ENCODE data around the gene ANXA4. TPM values are rescaled to one million over a fixed set of nuclear protein-coding genes. Genes with fewer than 3 reads are reported as not detected.
A peak's percentile ranks its signal among the peaks of the same experiment; 100 is the strongest.
"Not testable (repeated sequence)": the region's sequence is repeated elsewhere in the genome, so short reads cannot be mapped to it uniquely, and the experiment has no call there.

ANXA4 gene
- total and polyA plus RNA-seq, 2 of the 13 experiments (the other 11 are each of a cell fraction or from before 2014, with no cell fraction given): 155 to 168 TPM

DNA sequence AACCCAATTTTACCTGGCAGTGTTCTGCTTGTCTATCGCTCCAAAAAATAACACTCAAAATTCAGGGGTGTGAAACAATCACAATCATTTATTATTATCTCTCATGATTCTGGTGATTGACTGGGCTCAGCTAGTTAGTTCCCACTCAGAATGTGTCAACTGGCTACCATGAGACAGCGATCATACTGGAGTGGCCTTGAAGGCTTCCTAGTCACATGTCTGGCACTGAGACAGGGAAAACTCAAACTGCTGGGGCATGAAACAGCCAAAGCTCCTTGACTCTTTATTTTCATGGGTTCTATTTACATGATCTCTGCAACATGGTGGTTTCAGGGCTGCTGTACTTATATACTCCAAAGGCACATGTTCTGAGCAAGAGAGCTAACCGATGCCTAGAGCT is 6.2 kb upstream of the ANXA4 start:
- H3K27me3 ChIP-seq (ENCODE audit: control insufficient read depth in 1 of 2, insufficient read depth in 2 of 2, low read length in 2 of 2): no peaks in the 10 kb centered on the region
- no peak for DNase-seq (ENCODE audit: low spot score)
- H3K9ac ChIP-seq (ENCODE audit: insufficient read depth, low read depth, low read length): no peak overlapping the region
- 94% methylated on average over 3 of the region's 3 CpGs for WGBS (ENCODE audit: low lambda C conversion rate)
- intact Hi-C loops (cut with micrococcal nuclease; ENCODE audit: unreplicated experiment) (no loop called here), in situ Hi-C loops (cut with HindIII; ENCODE audit: extremely low pct_ligation_motif_present, low pct_unique_long_range_greater_than_20kb) (no loop called here)
- TF ChIP-seq, protein P1, sequence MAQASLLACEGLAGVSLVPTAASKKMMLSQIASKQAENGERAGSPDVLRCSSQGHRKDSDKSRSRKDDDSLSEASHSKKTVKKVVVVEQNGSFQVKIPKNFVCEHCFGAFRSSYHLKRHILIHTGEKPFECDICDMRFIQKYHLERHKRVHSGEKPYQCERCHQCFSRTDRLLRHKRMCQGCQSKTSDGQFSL (CRISPR knock-in tag; IDR thresholded peaks at IDR 0.05): no peak
- TF ChIP-seq THYN1 (CRISPR knock-in tag; IDR thresholded peaks at IDR 0.05; ENCODE audit: borderline replicate concordance, low read depth) (no peak), ZNF724P (CRISPR knock-in tag; IDR thresholded peaks at IDR 0.05; ENCODE audit: borderline replicate concordance) (no peak), RBFOX2 (IDR thresholded peaks at IDR 0.05; ENCODE audit: low read depth, low read length) (no peak), ZNF44 (CRISPR knock-in tag; IDR thresholded peaks at IDR 0.05) (no peak), POGZ (CRISPR knock-in tag; IDR thresholded peaks at IDR 0.05) (no peak), ZNF792 (CRISPR knock-in tag; IDR thresholded peaks at IDR 0.05) (no peak), REL (CRISPR knock-in tag; conservative IDR thresholded peaks at IDR 0.05) (no peak), NCOA1 (CRISPR knock-in tag; IDR thresholded peaks at IDR 0.05) (no peak), ZNF891 (CRISPR knock-in tag; IDR thresholded peaks at IDR 0.05) (no peak)
- TF ChIP-seq, protein P2, sequence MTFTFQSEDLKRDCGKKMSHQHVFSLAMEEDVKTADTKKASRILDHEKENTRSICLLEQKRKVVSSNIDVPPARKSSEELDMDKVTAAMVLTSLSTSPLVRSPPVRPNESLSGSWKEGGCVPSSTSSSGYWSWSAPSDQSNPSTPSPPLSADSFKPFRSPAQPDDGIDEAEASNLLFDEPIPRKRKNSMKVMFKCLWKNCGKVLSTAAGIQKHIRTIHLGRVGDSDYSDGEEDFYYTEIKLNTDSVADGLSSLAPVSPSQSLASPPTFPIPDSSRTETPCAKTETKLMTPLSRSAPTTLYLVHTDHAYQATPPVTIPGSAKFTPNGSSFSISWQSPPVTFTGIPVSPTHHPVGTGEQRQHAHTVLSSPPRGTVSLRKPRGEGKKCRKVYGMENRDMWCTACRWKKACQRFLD (CRISPR knock-in tag; IDR thresholded peaks at IDR 0.05; ENCODE audit: borderline replicate concordance): no peak
- TF ChIP-seq, protein P3, sequence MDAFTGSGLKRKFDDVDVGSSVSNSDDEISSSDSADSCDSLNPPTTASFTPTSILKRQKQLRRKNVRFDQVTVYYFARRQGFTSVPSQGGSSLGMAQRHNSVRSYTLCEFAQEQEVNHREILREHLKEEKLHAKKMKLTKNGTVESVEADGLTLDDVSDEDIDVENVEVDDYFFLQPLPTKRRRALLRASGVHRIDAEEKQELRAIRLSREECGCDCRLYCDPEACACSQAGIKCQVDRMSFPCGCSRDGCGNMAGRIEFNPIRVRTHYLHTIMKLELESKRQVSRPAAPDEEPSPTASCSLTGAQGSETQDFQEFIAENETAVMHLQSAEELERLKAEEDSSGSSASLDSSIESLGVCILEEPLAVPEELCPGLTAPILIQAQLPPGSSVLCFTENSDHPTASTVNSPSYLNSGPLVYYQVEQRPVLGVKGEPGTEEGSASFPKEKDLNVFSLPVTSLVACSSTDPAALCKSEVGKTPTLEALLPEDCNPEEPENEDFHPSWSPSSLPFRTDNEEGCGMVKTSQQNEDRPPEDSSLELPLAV (CRISPR knock-in tag; conservative IDR thresholded peaks at IDR 0.05; ENCODE audit: low read depth): no peak
- TF ChIP-seq, protein P4, sequence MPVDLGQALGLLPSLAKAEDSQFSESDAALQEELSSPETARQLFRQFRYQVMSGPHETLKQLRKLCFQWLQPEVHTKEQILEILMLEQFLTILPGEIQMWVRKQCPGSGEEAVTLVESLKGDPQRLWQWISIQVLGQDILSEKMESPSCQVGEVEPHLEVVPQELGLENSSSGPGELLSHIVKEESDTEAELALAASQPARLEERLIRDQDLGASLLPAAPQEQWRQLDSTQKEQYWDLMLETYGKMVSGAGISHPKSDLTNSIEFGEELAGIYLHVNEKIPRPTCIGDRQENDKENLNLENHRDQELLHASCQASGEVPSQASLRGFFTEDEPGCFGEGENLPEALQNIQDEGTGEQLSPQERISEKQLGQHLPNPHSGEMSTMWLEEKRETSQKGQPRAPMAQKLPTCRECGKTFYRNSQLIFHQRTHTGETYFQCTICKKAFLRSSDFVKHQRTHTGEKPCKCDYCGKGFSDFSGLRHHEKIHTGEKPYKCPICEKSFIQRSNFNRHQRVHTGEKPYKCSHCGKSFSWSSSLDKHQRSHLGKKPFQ (CRISPR knock-in tag; IDR thresholded peaks at IDR 0.05; ENCODE audit: insufficient replicate concordance): no peak
- FAIRE-seq: no peak
- H3K36me3 ChIP-seq (replicated peaks in 1 of 2; ENCODE audit: control insufficient read depth in 1 of 2, insufficient read depth in 2 of 2, low read length in 2 of 2): no peaks in the 10 kb centered on the region
- no peaks in the 10 kb centered on the region for H3K9me3 ChIP-seq (ENCODE audit: low read length)
- no TSS peak for BruUV-seq (replicated peaks)
- no peak for ATAC-seq
- ChIA-PET POLR2A (interaction anchor here (1.1 to 3.4 kb wide), 2 partner anchors 9 to 46 kb away, joined by 5 to 10 read pairs; no protein-coding TSS in a partner anchor), CTCF (ENCODE audit: low intra/inter-chr PET ratio, low total read pairs) (interaction anchor here (0.9 kb wide), 1 partner anchor 81 kb away, joined by 3 read pairs; no protein-coding TSS in a partner anchor)
- peaks cover 54% of the 10 kb centered on the region for H3K4me1 ChIP-seq (ENCODE audit: insufficient read depth, low read length)
- no peak overlapping the region for H3K4me2 ChIP-seq (ENCODE audit: low read depth, low read length)
- no peak overlapping the region for H3K4me3 ChIP-seq (replicated peaks in 1 of 3; ENCODE audit: insufficient read depth in 1 of 3, low read depth in 2 of 3, low read length in 3 of 3)
- peak overlapping the region; percentile 55 for H3K27ac ChIP-seq (ENCODE audit: extremely low read length, insufficient read depth, low read length)
- H4K20me1 ChIP-seq (ENCODE audit: insufficient read depth, low read length): no peaks in the 10 kb centered on the region
- peak overlapping the region; percentile 3 for H2AFZ ChIP-seq (ENCODE audit: low read length)
- no peaks in the 10 kb centered on the region for H3K79me2 ChIP-seq (ENCODE audit: insufficient read depth, low read length)

DNA sequence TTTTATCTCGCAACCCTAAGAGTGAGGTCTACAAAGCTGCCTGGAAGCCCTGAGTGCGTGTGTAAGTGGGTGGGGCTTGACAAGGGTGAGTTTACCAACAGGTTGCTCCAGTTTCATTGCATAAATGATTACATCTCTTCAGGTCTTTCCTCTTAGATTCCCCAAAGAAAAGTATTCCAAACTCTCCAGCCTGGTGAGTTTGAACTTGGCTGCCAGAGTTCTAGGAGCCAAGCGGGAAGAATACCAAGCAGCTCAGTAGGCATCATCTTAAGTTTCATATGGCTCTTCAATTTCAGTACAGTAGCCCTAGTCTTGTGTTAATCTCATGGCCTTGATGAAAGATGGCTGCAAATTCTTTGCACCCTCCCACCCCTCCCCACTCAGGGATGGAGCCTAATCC is 3.8 kb upstream of the ANXA4 start:
- H4K20me1 ChIP-seq (ENCODE audit: insufficient read depth, low read length); CTCF ChIA-PET (ENCODE audit: low intra/inter-chr PET ratio, low total read pairs); H2AFZ ChIP-seq (ENCODE audit: low read length); H3K9ac ChIP-seq (ENCODE audit: insufficient read depth, low read depth, low read length); H3K36me3 ChIP-seq (replicated peaks in 1 of 2; ENCODE audit: control insufficient read depth in 1 of 2, insufficient read depth in 2 of 2, low read length in 2 of 2); H3K27ac ChIP-seq (ENCODE audit: extremely low read length, insufficient read depth, low read length); POLR2A ChIA-PET; DNase-seq (ENCODE audit: low spot score); H3K79me2 ChIP-seq (ENCODE audit: insufficient read depth, low read length); FAIRE-seq; in situ Hi-C loops (cut with HindIII; ENCODE audit: extremely low pct_ligation_motif_present, low pct_unique_long_range_greater_than_20kb); BruUV-seq (replicated peaks); intact Hi-C loops (cut with micrococcal nuclease; ENCODE audit: unreplicated experiment); H3K4me3 ChIP-seq (replicated peaks in 1 of 3; ENCODE audit: insufficient read depth in 1 of 3, low read depth in 2 of 3, low read length in 3 of 3); H3K4me2 ChIP-seq (ENCODE audit: low read depth, low read length); ATAC-seq; H3K9me3 ChIP-seq (ENCODE audit: low read length); H3K27me3 ChIP-seq (ENCODE audit: control insufficient read depth in 1 of 2, insufficient read depth in 2 of 2, low read length in 2 of 2): not testable (repeated sequence)
- peaks cover 51% of the 10 kb centered on the region for H3K4me1 ChIP-seq (ENCODE audit: insufficient read depth, low read length)
- WGBS (ENCODE audit: low lambda C conversion rate): 87% methylated on average over 3 of the region's 3 CpGs

All from HepG2 (cell line).